HepG2 (cell line): Measurements from ENCODE around the gene SPIN4. TPM values are rescaled to one million over a fixed set of nuclear protein-coding genes. Genes with fewer than 3 reads are reported as not detected.

Source experiments
- BHLHE40 ChIP-seq: IDR thresholded peaks from 2 replicates; pipeline ENCODE4 v1.6.1; 2011; ENCODE audit warnings: low read length, improper control_type of control experiment
- GABPB1 ChIP-seq: IDR thresholded peaks from 2 replicates; pipeline ENCODE4 v1.6.1; 2016; ENCODE audit warnings: mild to moderate bottlenecking, missing genetic modification reagents, moderate library complexity, missing compliant biosample characterization
- MED1 ChIP-seq: sonication (generic); formaldehyde crosslinking; IDR thresholded peaks from 2 replicates; pipeline ENCODE4 v1.4.0; 2020; ENCODE audit warnings: missing genetic modification reagents
- POLR2AphosphoS5 ChIP-seq: IDR thresholded peaks from 2 replicates; pipeline ENCODE4 v1.6.1; 2012; ENCODE audit warnings: low read depth, low read length
- RXRB ChIP-seq: IDR thresholded peaks from 2 replicates; pipeline ENCODE4 v1.6.1; 2016; ENCODE audit warnings: borderline replicate concordance, missing genetic modification reagents, missing compliant biosample characterization
- SALL1 ChIP-seq: sonication (generic); formaldehyde crosslinking; IDR thresholded peaks from 2 replicates; pipeline ENCODE4 v1.8.0; 2022; ENCODE audit warnings: mild to moderate bottlenecking, missing genetic modification reagents
- SNAPC2 ChIP-seq: sonication (generic); formaldehyde crosslinking; IDR thresholded peaks from 2 replicates; pipeline ENCODE4 v1.8.1; 2022; ENCODE audit warnings: mild to moderate bottlenecking, missing genetic modification reagents
- SP5 ChIP-seq: IDR thresholded peaks from 2 replicates; pipeline ENCODE4 v1.6.1; 2016; ENCODE audit warnings: low read depth, borderline replicate concordance
- TBX3 ChIP-seq: fragments of 450-650 bp; IDR thresholded peaks from 2 replicates; pipeline ENCODE4 v1.6.1; 2017; ENCODE audit warnings: antibody characterized with exemption, mild to moderate bottlenecking, inconsistent platforms, borderline replicate concordance
- TOPORS ChIP-seq: sonication (generic); formaldehyde crosslinking; IDR thresholded peaks from 2 replicates; pipeline ENCODE4 v1.8.0; 2023; ENCODE audit warnings: mild to moderate bottlenecking, missing genetic modification reagents
- ZFX ChIP-seq: sonication (generic); formaldehyde crosslinking; IDR thresholded peaks from 2 replicates; pipeline ENCODE4 v1.4.0; 2020; ENCODE audit warnings: mild to moderate bottlenecking, low read depth, missing genetic modification reagents, moderate library complexity
- ZNF562 ChIP-seq: sonication (generic); formaldehyde crosslinking; IDR thresholded peaks from 2 replicates; pipeline ENCODE4 v1.8.0; 2022; ENCODE audit warnings: missing genetic modification reagents, borderline replicate concordance
- ZNF713 ChIP-seq: sonication (generic); formaldehyde crosslinking; IDR thresholded peaks from 2 replicates; pipeline ENCODE4 v1.4.0; 2020; ENCODE audit warnings: mild to moderate bottlenecking, missing genetic modification reagents
- polyA plus RNA-seq, 8 experiments: library from polyadenylated mRNA; depleted of rRNA in 3 of 8; stranded (reverse) in 7 of 8; unstranded in 1 of 8; fragments of >200 nt; fragmentation: Illumina TruSeq in 4 of 8; extraction: Trizol in 4 of 8; gene quantifications; 2 replicates each; pipeline versions ENCODE4 v1.2.1 to v1.2.3, GENCODE V29; 2011 to 2016; ENCODE audit warnings: low read depth in 4 of 8, missing spikeins in 1 of 8, mixed read lengths in 1 of 8; ENCODE audit not compliant: insufficient read depth in 1 of 8
- total RNA-seq, 5 experiments: library from RNA; depleted of rRNA; stranded (reverse); fragments of >200 nt; fragmentation: Illumina TruSeq; extraction: Trizol; gene quantifications; 2 replicates each; pipeline ENCODE4 v1.2.3, GENCODE V29; 2016; ENCODE audit warnings: low read depth in 1 of 5
- TF ChIP-seq, protein P1 (sequence below): sonication (generic); formaldehyde crosslinking; IDR thresholded peaks from 2 replicates; pipeline ENCODE4 v1.9.0; 2022; ENCODE audit warnings: missing genetic modification reagents, mild to moderate bottlenecking, borderline replicate concordance
- TF ChIP-seq, protein P2 (sequence below): sonication (generic); formaldehyde crosslinking; IDR thresholded peaks from 2 replicates; pipeline ENCODE4 v1.4.0; 2020; ENCODE audit warnings: missing genetic modification reagents
- TF ChIP-seq, protein P3 (sequence below): sonication (generic); formaldehyde crosslinking; IDR thresholded peaks from 2 replicates; pipeline ENCODE4 v1.5.0; 2020; ENCODE audit warnings: mild to moderate bottlenecking, low read depth, missing genetic modification reagents, borderline replicate concordance
- TF ChIP-seq, protein P4 (sequence below): sonication (generic); formaldehyde crosslinking; IDR thresholded peaks from 2 replicates; pipeline ENCODE4 v1.8.1; 2022; ENCODE audit warnings: low read depth, mild to moderate bottlenecking, missing genetic modification reagents
- TF ChIP-seq, protein P5 (sequence below): sonication (generic); formaldehyde crosslinking; IDR thresholded peaks from 2 replicates; pipeline ENCODE4 v1.8.0; 2022; ENCODE audit warnings: missing genetic modification reagents, mild to moderate bottlenecking, moderate library complexity, borderline replicate concordance
- TF ChIP-seq, protein P6 (sequence below): sonication (generic); formaldehyde crosslinking; IDR thresholded peaks from 2 replicates; pipeline ENCODE4 v1.4.0; 2020; ENCODE audit warnings: missing genetic modification reagents

The SPIN4 gene
- total and polyA plus RNA-seq, 2 of the 13 experiments (the other 11 are each of a cell fraction or from before 2014, with no cell fraction given), result 1.9 to 2.6 TPM

DNA sequence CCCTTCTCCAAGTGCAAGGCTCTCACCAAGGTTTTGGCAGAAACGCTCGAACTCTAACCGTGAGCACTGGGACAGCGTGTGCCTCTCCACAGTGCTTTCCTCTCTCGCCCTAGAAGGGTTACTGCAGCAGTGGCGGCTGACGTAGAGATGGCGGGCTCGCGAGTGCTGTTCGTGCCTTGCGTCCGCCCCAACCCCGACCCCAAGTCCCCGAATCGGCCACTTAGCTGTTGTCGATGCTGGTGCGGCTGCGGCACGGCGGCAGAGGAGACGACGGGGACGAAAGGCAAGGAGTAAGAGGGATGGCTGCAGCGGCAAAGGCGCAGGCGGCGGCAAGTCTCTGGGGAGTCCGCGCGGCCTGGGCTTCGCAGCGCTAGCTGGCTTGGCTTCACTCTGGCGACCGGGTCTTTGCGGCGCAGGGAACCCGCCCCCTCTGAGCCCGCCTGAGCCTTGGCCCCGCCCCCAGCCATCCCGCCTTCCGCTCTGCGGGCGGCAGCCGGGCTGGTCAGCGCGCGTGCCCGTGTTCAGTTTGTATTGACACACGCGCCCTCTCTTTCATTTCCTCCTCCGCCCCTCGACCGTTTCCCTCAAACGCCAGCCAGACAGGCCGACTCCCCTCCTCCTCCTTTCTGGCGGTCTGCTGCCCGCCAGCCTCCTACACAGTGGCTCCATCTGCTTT lies at the start of gene SPIN4 (continued):
- TF ChIP-seq, protein P1, sequence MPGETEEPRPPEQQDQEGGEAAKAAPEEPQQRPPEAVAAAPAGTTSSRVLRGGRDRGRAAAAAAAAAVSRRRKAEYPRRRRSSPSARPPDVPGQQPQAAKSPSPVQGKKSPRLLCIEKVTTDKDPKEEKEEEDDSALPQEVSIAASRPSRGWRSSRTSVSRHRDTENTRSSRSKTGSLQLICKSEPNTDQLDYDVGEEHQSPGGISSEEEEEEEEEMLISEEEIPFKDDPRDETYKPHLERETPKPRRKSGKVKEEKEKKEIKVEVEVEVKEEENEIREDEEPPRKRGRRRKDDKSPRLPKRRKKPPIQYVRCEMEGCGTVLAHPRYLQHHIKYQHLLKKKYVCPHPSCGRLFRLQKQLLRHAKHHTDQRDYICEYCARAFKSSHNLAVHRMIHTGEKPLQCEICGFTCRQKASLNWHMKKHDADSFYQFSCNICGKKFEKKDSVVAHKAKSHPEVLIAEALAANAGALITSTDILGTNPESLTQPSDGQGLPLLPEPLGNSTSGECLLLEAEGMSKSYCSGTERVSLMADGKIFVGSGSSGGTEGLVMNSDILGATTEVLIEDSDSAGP (CRISPR knock-in tag), result peak; percentile 36; the same call in 1 of the 2 replicates
- peak; percentile 43 for TF ChIP-seq BHLHE40
- TF ChIP-seq, protein P2, sequence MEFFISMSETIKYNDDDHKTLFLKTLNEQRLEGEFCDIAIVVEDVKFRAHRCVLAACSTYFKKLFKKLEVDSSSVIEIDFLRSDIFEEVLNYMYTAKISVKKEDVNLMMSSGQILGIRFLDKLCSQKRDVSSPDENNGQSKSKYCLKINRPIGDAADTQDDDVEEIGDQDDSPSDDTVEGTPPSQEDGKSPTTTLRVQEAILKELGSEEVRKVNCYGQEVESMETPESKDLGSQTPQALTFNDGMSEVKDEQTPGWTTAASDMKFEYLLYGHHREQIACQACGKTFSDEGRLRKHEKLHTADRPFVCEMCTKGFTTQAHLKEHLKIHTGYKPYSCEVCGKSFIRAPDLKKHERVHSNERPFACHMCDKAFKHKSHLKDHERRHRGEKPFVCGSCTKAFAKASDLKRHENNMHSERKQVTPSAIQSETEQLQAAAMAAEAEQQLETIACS (CRISPR knock-in tag), result peak; percentile 88
- TF ChIP-seq, protein P3, sequence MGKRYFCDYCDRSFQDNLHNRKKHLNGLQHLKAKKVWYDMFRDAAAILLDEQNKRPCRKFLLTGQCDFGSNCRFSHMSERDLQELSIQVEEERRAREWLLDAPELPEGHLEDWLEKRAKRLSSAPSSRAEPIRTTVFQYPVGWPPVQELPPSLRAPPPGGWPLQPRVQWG, result no peak
- 0 out of 2 replicates have a peak, but pooled peaks have one; percentile 9 for TF ChIP-seq RXRB
- TF ChIP-seq, protein P4, sequence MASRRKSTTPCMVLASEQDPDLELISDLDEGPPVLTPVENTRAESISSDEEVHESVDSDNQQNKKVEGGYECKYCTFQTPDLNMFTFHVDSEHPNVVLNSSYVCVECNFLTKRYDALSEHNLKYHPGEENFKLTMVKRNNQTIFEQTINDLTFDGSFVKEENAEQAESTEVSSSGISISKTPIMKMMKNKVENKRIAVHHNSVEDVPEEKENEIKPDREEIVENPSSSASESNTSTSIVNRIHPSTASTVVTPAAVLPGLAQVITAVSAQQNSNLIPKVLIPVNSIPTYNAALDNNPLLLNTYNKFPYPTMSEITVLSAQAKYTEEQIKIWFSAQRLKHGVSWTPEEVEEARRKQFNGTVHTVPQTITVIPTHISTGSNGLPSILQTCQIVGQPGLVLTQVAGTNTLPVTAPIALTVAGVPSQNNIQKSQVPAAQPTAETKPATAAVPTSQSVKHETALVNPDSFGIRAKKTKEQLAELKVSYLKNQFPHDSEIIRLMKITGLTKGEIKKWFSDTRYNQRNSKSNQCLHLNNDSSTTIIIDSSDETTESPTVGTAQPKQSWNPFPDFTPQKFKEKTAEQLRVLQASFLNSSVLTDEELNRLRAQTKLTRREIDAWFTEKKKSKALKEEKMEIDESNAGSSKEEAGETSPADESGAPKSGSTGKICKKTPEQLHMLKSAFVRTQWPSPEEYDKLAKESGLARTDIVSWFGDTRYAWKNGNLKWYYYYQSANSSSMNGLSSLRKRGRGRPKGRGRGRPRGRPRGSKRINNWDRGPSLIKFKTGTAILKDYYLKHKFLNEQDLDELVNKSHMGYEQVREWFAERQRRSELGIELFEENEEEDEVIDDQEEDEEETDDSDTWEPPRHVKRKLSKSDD (CRISPR knock-in tag), result no peak; the same call in 1 of the 2 replicates
- TF ChIP-seq MED1 (CRISPR knock-in tag), result peak; percentile 13; the same call in 1 of the 2 replicates
- no peak for TF ChIP-seq TBX3
- peak; percentile 36 for TF ChIP-seq POLR2AphosphoS5
- peak; percentile 79 for TF ChIP-seq SALL1 (CRISPR knock-in tag)
- TF ChIP-seq TOPORS (CRISPR knock-in tag), result 0 out of 2 replicates have a peak, but pooled peaks have one; percentile 29
- peak; percentile 84 for TF ChIP-seq GABPB1
- TF ChIP-seq SP5 (CRISPR knock-in tag), result peak; percentile 88
- TF ChIP-seq, protein P5, sequence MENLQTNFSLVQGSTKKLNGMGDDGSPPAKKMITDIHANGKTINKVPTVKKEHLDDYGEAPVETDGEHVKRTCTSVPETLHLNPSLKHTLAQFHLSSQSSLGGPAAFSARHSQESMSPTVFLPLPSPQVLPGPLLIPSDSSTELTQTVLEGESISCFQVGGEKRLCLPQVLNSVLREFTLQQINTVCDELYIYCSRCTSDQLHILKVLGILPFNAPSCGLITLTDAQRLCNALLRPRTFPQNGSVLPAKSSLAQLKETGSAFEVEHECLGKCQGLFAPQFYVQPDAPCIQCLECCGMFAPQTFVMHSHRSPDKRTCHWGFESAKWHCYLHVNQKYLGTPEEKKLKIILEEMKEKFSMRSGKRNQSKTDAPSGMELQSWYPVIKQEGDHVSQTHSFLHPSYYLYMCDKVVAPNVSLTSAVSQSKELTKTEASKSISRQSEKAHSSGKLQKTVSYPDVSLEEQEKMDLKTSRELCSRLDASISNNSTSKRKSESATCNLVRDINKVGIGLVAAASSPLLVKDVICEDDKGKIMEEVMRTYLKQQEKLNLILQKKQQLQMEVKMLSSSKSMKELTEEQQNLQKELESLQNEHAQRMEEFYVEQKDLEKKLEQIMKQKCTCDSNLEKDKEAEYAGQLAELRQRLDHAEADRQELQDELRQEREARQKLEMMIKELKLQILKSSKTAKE, result peak; percentile 28; the same call in 1 of the 2 replicates
- TF ChIP-seq ZNF562 (CRISPR knock-in tag), result no peak
- TF ChIP-seq, protein P6, sequence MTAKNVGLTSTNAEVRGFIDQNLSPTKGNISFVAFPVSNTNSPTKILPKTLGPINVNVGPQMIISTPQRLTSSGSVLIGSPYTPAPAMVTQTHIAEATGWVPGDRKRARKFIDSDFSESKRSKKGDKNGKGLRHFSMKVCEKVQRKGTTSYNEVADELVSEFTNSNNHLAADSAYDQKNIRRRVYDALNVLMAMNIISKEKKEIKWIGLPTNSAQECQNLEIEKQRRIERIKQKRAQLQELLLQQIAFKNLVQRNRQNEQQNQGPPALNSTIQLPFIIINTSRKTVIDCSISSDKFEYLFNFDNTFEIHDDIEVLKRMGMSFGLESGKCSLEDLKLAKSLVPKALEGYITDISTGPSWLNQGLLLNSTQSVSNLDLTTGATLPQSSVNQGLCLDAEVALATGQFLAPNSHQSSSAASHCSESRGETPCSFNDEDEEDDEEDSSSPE (CRISPR knock-in tag), result peak; percentile 82
- no peak for TF ChIP-seq SNAPC2 (CRISPR knock-in tag)
- peak; percentile 69 for TF ChIP-seq ZFX (CRISPR knock-in tag)
- TF ChIP-seq ZNF713 (CRISPR knock-in tag), result no peak
